HG02610 (cell line): ENCODE results near the gene TECPR1.
"Not testable (repeated sequence)": the region's sequence is repeated elsewhere in the genome, so short reads cannot be mapped to it uniquely, and the experiment has no call there.

Experiments
- ATAC-seq: cut with Tn5 transposase; IDR thresholded peaks from one replicate; pipeline ENCODE4 v1.9.1; 2021; ENCODE audit warnings: mild to moderate bottlenecking, moderate library complexity; ENCODE audit not compliant: unreplicated experiment

Gene TECPR1

GRCh38 chr7:98230746-98231471 is 21.1 kb downstream of the TECPR1 start:
- no peak for ATAC-seq

GRCh38 chr7:98229991-98230745 is 21.9 kb downstream of the TECPR1 start:
- no peak for ATAC-seq

GRCh38 chr7:98229441-98229840 is 22.6 kb downstream of the TECPR1 start:
- ATAC-seq: no peak

GRCh38 chr7:98228801-98229200 is 23.2 kb downstream of the TECPR1 start:
- no peak for ATAC-seq

DNA sequence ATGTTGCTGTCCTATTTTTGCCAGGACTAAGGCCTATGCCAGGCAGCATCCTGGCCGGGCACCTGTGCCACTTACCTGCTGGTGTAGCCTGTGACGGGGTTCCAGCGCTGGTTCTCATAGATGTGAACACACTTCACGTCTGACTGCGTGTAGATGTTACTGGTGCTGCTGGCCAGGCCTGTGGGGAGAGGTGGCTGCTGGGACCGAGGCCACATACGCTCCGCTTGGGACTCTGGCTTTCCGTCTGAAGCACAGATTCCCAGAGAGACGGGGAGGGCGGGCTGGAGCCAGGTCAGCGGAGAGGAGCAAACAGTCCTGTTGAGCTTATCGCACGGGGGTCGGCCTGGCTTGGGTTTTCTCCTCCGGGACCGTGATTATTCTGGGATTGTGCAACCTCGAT is 24.1 kb downstream of the TECPR1 start:
- no peak for ATAC-seq

GRCh38 chr7:98225913-98226614 is 26.0 kb downstream of the TECPR1 start:
- ATAC-seq: no peak

DNA sequence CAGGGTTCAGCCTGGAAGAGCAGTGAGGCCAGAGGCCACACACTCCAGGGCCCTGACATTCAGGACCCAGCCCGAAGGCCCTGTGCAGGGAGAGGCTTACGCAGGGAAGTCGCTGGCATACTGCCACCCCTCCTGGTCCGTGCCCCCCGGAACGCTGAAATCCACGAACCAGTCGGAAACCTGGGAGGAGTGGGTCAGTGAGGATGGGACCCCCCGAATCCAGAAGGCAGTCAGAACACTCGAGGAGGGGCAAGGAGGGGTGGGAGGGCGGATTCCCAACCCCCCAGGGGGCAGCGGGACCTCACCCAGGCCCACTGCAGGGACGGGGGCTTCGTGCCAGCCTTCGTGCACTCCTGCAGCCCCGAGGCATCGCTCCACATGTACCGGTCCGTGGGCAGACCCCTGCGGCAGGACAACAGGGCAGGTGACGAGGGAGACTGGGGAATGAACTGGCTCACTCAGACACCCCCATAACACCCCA is 27.3 kb downstream of the TECPR1 start:
- ATAC-seq: no peak

DNA sequence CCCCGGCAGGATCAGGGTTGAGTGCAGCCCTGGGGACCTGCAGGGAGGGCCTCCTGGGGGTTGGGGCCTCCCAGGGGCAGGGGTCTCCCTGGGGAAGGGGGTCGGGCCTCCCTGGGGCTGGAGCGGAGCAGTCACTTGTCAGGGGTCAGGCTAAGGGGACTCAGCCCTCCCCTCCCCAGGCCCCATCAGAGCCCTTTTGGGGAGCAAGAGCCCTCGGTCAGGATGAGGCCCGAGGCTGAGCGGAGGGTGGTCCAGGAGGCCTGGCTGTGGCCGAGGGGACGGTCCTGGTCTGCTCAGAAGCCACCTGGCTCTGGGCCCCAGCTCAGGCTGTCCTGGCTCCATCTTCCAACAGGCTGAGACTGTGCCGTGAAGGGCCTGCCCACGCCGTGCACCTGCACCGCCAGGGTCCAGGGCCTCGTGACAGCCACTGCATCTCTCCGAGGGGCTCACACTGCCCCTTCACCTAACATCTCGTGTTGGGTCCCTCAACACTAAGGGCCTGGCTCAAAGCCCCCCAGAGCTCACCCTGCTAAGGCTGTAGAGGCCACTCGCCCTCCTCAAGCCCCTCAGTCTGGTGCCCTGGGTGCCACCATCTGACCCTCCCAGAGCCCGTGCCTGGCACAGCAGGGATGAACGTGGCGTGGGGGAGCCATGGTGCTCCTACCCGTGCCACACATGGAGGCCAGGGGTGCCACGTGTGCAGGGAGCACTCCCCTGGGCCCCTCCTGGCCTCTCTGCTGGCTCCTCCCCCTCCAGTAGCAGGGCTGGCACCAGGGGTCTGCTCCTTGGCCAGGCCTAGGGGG is 27.9 kb downstream of the TECPR1 start:
- no peak for ATAC-seq

- ATAC-seq: no peak
These were observed 28.6 kb downstream of the TECPR1 start for GRCh38 chr7:98223351-98223897.

GRCh38 chr7:98222533-98223195 is 29.4 kb downstream of the TECPR1 start:
- ATAC-seq: no peak

- ATAC-seq: no peak
These were observed 30.2 kb downstream of the TECPR1 start for GRCh38 chr7:98221611-98222532.

DNA sequence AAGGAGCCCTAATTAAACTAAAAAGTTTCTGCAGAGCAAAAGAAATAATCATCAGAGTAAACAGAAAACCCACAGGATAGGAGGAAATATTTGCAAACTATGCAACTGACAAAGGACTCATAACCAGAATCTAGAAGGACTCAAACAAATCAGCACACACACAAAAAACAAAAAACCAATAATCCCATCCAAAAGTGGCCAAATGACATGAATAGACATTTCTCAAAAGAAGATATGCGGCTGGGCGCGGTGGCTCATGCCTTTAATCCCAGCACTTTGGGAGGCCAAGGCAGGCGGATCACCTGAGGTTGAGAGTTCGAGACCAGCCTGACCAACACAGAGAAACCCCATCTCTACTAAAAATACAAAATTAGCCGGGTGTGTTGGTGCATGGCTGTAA is 32.6 kb downstream of the TECPR1 start:
- ATAC-seq: not testable (repeated sequence)

DNA sequence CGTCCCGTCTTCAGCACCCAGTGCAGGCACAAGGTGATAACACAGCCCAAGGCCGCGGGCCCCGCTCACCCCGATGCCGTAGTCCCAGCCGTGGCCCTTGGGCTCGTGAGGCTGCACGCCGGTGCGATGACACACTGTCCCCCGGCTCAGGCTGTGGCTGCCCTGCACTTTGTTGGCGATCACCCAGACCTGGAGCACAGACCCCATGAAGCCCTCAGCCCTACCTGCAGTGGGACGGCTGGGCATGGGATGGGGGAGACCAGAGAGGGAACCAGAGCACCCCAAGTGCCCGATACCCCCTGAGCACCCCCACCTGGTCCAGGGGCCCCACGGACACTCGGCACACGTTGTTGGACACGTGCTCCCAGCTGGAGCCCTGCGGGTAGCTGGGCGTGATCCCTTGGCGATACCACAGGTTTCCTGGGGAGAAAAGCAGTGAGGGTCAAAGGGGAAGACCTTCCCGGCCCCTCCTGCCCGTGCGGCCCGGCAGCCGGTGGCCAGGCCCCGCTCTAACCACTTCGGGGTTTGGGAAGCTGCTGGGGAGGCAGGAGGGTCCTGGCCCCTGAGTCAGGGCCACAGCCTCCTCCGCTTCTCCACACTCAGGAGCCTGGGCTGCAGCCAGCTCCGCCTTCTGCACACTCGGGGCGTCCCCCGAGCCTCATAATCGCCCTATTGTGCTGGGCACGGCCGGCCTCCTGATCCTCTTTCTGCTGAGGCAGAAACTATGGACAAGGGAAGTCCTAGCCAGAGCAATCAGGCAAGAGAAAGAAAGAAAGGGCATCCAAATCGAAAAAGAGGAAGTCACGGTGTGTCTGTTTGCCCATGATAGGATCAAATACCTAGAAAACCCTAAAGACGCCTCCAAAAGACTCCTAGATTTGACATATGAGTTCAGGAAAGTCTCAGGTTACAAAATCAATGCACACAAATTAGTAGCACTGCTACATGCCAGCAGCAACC is 34.1 kb downstream of the TECPR1 start:
- no peak for ATAC-seq

DNA sequence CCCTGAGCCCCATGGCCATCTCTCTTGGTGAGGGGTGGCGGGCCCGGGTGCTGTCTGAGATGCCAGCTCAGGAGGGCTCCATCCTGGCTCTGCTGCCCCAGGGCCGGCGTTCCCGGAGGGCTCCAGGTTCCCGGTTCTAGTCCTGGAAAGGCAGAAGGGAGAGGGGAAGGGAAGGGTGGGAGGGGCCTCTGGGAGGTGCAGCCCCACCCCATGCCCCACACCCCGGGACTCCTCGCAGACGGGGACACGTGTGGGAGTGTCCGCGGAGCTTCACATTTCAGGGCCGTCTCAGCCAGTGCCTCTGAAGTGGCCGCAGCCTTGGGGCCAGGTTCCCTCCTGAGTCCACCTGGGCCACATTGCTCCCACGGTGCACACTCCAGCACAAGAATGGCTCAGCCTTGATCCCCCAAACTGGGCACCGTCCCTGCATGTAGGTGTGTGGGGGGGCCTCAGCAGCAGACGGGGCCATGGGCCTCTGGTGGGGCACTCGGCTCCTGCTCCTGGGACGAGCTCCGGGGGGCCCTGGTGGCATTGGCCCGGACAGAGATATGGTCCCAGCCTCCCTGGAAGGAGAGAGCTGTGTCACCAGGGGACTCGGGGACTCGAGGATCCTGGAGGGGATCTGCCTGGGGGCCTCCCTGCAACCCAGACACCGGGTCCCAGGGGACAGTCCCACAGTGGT is 35.0 kb downstream of the TECPR1 start:
- no peak for ATAC-seq

- no peak for ATAC-seq
These were observed 36.2 kb downstream of the TECPR1 start for GRCh38 chr7:98215561-98216495.

- no peak for ATAC-seq
These were observed 37.2 kb downstream of the TECPR1 start for GRCh38 chr7:98214811-98215321.
